ENCODE measurements around the gene DPH1.

Gene DPH1

GRCh38 chr17:2082003-2082781 lies 52.2 kb downstream of the DPH1 start:
- DNase-seq: no peak

GRCh38 chr17:2083613-2084035 lies 53.7 kb downstream of the DPH1 start:
- DNase-seq: no peak

- DNase-seq: no peak
Observed at GRCh38 chr17:2084036-2084765, 54.2 kb downstream of the DPH1 start.

GRCh38 chr17:2084766-2085647 lies 55.1 kb downstream of the DPH1 start:
- DNase-seq: peak; percentile 69

- DNase-seq: no peak
Observed at GRCh38 chr17:2085648-2085949, 55.6 kb downstream of the DPH1 start.

GRCh38 chr17:2086306-2086705 lies 56.4 kb downstream of the DPH1 start:
- no peak for DNase-seq

GRCh38 chr17:2087597-2088211 lies 57.8 kb downstream of the DPH1 start:
- DNase-seq: no peak

- peak; percentile 65 for DNase-seq
Observed at GRCh38 chr17:2089021-2089422, 59.1 kb downstream of the DPH1 start.

- DNase-seq: no peak
Observed at GRCh38 chr17:2090210-2090641, 60.3 kb downstream of the DPH1 start.

GRCh38 chr17:2090804-2091534 lies 61.0 kb downstream of the DPH1 start:
- DNase-seq: peak; percentile 71

- DNase-seq: no peak
Observed at GRCh38 chr17:2092253-2092652, 62.3 kb downstream of the DPH1 start.

GRCh38 chr17:2093349-2093748 lies 63.4 kb downstream of the DPH1 start:
- no peak for DNase-seq

Data from eye (tissue), 1 donor.